Measurements from ENCODE around the gene DCUN1D3.
"Not testable (repeated sequence)": the region's sequence is repeated elsewhere in the genome, so short reads cannot be mapped to it uniquely, and the experiment has no call there.

The DCUN1D3 gene

DNA sequence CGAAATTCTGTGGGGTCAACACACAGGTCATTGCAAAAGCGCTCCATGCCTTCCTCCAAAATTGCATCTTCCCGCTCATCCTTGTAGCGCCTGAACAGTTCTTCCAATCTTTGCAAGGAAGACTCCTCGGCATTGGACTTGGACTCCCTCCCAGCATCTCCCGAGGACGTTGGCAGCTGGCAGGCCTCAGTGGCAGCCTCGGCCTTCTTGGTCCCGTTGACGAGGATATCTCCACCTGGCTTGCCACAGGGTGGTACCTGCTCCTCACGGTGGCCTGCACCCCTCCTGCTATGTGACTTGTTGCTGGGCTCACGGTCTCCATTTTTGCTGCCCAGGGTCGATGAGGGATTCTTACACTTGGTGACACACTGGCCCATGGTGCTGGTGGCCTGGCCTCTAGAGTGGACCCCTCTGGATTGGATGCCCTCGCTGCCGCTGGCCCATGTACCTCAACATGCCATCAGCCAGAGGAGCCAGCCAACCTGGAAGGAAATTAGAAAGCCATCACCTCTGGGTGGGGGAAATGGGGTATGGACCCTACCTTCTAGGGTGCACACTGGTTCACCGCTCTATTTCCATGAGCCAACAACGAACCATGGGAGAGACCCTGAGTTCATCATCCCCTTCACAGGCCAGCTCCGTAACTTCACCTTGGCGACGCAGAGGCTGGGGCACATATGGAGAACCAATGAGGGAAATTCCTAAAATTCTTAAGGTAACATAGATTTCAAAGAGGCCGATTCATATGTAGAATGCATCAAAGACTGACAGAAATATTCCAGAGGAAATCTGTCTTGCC lies 37.8 kb downstream of the DCUN1D3 start:
- Histone ChIP-seq H3K4me1 (ENCODE audit: control insufficient read depth, insufficient read depth, low read length, poor library complexity, severe bottlenecking) (peaks cover 38% of the 10 kb centered on the region), H3K27ac (ENCODE audit: low read depth, low read length, severe bottlenecking) (no peak overlapping the region), H3K9me3 (ENCODE audit: control insufficient read depth, low read length) (no peaks in the 10 kb centered on the region), H3K36me3 (ENCODE audit: control insufficient read depth, insufficient read depth, low read length) (peaks cover 44% of the 10 kb centered on the region), H3K4me3 (ENCODE audit: extremely low read depth, insufficient read depth, low read length, poor library complexity, severe bottlenecking) (no peak overlapping the region)
- 89 to 97% methylated on average over 20 to 21 of the region's 21 CpGs for WGBS, 2 experiments (ENCODE audit: insufficient coverage in 2 of 2)

DNA sequence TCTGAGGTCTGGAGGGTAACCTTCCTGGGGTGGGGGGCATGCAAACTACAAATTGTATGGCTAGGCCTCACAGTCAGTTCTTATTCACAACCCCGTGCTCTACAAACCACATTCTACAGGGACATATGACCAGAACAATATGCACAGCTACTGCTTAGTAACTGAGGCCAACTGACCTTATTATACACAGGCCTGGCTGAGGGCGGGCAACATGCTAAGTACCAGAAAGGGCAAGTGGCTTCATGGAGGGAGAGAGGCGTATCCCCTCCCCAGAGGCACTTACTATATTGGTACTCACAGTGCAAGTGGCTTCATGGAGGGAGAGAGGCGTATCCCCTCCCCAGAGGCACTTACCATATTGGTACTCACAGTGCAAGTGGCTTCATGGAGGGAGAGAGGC lies 39.2 kb downstream of the DCUN1D3 start:
- not testable (repeated sequence) for H3K4me3 ChIP-seq (ENCODE audit: extremely low read depth, insufficient read depth, low read length, poor library complexity, severe bottlenecking); H3K27ac ChIP-seq (ENCODE audit: low read depth, low read length, severe bottlenecking); H3K9me3 ChIP-seq (ENCODE audit: control insufficient read depth, low read length)
- peaks cover 51% of the 10 kb centered on the region for H3K36me3 ChIP-seq (ENCODE audit: control insufficient read depth, insufficient read depth, low read length)
- peaks cover 24% of the 10 kb centered on the region for H3K4me1 ChIP-seq (ENCODE audit: control insufficient read depth, insufficient read depth, low read length, poor library complexity, severe bottlenecking)
- WGBS, 2 experiments (ENCODE audit: insufficient coverage in 2 of 2) = 100% methylated on average over 1 of the region's 4 CpGs; no CpG with 5 or more reads in 1 of the 2 experiments

DNA sequence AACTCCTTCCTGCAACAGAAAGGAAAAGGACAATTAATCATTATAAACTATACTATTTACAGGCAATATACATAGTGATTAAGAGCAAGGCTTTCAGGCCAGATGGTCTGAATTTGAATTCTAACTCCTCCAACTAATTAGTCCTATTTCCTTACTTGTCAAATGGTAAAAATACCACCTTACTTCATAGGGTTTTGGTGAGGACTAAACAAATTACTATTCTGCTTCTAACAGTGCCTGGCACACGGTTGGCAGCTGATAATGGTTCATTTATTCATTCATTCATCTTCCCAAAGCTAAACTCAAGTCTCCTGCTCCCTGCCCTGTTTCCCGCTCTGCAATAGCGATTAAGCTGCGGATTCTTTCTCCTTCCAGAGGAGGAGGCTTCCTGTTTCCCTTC lies 39.8 kb downstream of the DCUN1D3 start:
- Histone ChIP-seq H3K9me3 (ENCODE audit: control insufficient read depth, low read length) (no peaks in the 10 kb centered on the region), H3K36me3 (ENCODE audit: control insufficient read depth, insufficient read depth, low read length) (peaks cover 57% of the 10 kb centered on the region), H3K27ac (ENCODE audit: low read depth, low read length, severe bottlenecking) (no peak overlapping the region), H3K4me1 (ENCODE audit: control insufficient read depth, insufficient read depth, low read length, poor library complexity, severe bottlenecking) (peaks cover 18% of the 10 kb centered on the region), H3K4me3 (ENCODE audit: extremely low read depth, insufficient read depth, low read length, poor library complexity, severe bottlenecking) (no peak overlapping the region)
- WGBS, 2 experiments (ENCODE audit: insufficient coverage in 2 of 2) = 83 to 93% methylated on average over 1 to 4 of the region's 4 CpGs

DNA sequence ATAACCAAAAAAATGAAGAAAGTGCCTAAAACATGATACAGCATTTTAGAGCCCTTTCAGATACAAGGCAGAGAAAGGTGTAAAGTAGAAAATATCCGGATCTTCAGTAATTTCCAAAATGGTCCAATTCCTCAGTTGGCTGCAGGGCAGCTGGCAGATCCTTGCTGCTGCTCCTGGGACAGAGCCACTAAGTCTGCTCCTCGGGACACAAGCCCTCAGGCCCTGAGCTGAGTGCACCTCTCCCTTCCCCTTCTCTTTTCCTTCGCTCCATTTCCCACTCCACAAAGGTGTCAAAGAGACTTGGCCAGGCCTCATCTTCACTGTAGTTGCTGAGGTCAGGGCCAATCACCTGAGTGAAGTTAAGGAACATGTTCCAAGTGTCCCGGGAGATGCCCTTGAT lies 40.5 kb downstream of the DCUN1D3 start:
- Histone ChIP-seq H3K27ac (ENCODE audit: low read depth, low read length, severe bottlenecking) (no peak overlapping the region), H3K9me3 (ENCODE audit: control insufficient read depth, low read length) (no peaks in the 10 kb centered on the region), H3K36me3 (ENCODE audit: control insufficient read depth, insufficient read depth, low read length) (peaks cover 62% of the 10 kb centered on the region), H3K4me3 (ENCODE audit: extremely low read depth, insufficient read depth, low read length, poor library complexity, severe bottlenecking) (no peak overlapping the region), H3K4me1 (ENCODE audit: control insufficient read depth, insufficient read depth, low read length, poor library complexity, severe bottlenecking) (peaks cover 14% of the 10 kb centered on the region)
- 85 to 90% methylated on average over 2 to 4 of the region's 4 CpGs for WGBS, 2 experiments (ENCODE audit: insufficient coverage in 2 of 2)

DNA sequence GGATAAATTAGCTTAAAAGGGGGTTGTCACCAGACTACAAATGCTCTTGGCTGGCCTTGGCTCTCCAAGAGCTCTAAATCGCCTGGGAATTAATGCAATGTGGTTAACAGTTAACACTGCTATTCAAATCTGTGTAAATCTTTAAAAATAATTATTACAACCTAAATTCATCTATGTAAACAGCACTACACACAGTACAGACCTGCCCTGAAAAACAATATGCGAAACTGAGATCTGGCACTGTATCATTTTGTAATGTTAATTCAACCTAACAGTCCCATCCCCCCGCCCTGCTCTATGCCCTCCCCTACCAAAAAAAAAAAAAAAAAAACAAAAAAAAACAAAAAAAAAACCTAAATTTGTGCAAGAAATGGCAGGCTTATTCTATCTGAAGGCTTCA lies 40.9 kb downstream of the DCUN1D3 start:
- H3K4me1 ChIP-seq (ENCODE audit: control insufficient read depth, insufficient read depth, low read length, poor library complexity, severe bottlenecking) = peaks cover 14% of the 10 kb centered on the region
- no peak overlapping the region for H3K4me3 ChIP-seq (ENCODE audit: extremely low read depth, insufficient read depth, low read length, poor library complexity, severe bottlenecking)
- no peaks in the 10 kb centered on the region for H3K9me3 ChIP-seq (ENCODE audit: control insufficient read depth, low read length)
- 100% methylated on average over 1 of the region's 3 CpGs; no CpG with 5 or more reads in 1 of the 2 experiments for WGBS, 2 experiments (ENCODE audit: insufficient coverage in 2 of 2)
- peaks cover 62% of the 10 kb centered on the region for H3K36me3 ChIP-seq (ENCODE audit: control insufficient read depth, insufficient read depth, low read length)
- no peak overlapping the region for H3K27ac ChIP-seq (ENCODE audit: low read depth, low read length, severe bottlenecking)

- Histone ChIP-seq H3K27ac (ENCODE audit: low read depth, low read length, severe bottlenecking) (no peak overlapping the region), H3K36me3 (ENCODE audit: control insufficient read depth, insufficient read depth, low read length) (peaks cover 58% of the 10 kb centered on the region), H3K4me3 (ENCODE audit: extremely low read depth, insufficient read depth, low read length, poor library complexity, severe bottlenecking) (no peak overlapping the region), H3K4me1 (ENCODE audit: control insufficient read depth, insufficient read depth, low read length, poor library complexity, severe bottlenecking) (peaks cover 21% of the 10 kb centered on the region), H3K9me3 (ENCODE audit: control insufficient read depth, low read length) (no peaks in the 10 kb centered on the region)
- no CpG with 5 or more reads among the region's 2 CpGs for WGBS, 2 experiments (ENCODE audit: insufficient coverage in 2 of 2)
Measured at GRCh38 chr16:20857281-20857680, 42.9 kb downstream of the DCUN1D3 start.

DNA sequence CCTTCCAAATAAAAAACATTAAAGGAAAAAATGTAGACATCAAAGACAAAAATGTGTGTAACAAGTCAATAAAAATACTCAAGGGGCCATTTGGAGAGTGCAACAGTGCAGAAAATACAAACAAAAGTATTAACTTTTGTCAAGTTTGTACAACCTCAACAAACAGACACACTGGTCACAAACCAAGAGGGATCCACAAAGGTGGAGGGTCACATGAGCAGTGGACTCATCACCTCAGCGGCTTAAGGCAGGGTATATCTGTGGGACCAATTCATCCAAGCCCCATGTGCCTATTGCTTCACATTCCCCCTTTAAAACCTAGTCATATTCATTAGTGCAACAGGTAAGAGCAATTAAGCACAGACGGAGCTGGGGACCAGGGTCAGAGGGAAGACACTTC lies 45.2 kb downstream of the DCUN1D3 start:
- H3K4me1 ChIP-seq (ENCODE audit: control insufficient read depth, insufficient read depth, low read length, poor library complexity, severe bottlenecking) = peaks cover 23% of the 10 kb centered on the region
- no peak overlapping the region for H3K27ac ChIP-seq (ENCODE audit: low read depth, low read length, severe bottlenecking)
- no peak overlapping the region for H3K4me3 ChIP-seq (ENCODE audit: extremely low read depth, insufficient read depth, low read length, poor library complexity, severe bottlenecking)
- WGBS, 2 experiments (ENCODE audit: insufficient coverage in 2 of 2) = 91 to 100% methylated on average over 1 of the region's 2 CpGs
- peaks cover 35% of the 10 kb centered on the region for H3K36me3 ChIP-seq (ENCODE audit: control insufficient read depth, insufficient read depth, low read length)
- H3K9me3 ChIP-seq (ENCODE audit: control insufficient read depth, low read length) = no peaks in the 10 kb centered on the region

- H3K4me1 ChIP-seq (ENCODE audit: control insufficient read depth, insufficient read depth, low read length, poor library complexity, severe bottlenecking) = peaks cover 23% of the 10 kb centered on the region
- no peak overlapping the region for H3K27ac ChIP-seq (ENCODE audit: low read depth, low read length, severe bottlenecking)
- H3K4me3 ChIP-seq (ENCODE audit: extremely low read depth, insufficient read depth, low read length, poor library complexity, severe bottlenecking) = no peak overlapping the region
- no peaks in the 10 kb centered on the region for H3K9me3 ChIP-seq (ENCODE audit: control insufficient read depth, low read length)
- WGBS, 2 experiments (ENCODE audit: insufficient coverage in 2 of 2) = 84 to 100% methylated on average over 1 to 2 of the region's 3 CpGs
- H3K36me3 ChIP-seq (ENCODE audit: control insufficient read depth, insufficient read depth, low read length) = peaks cover 26% of the 10 kb centered on the region
Measured at GRCh38 chr16:20853981-20854620, 46.1 kb downstream of the DCUN1D3 start.

DNA sequence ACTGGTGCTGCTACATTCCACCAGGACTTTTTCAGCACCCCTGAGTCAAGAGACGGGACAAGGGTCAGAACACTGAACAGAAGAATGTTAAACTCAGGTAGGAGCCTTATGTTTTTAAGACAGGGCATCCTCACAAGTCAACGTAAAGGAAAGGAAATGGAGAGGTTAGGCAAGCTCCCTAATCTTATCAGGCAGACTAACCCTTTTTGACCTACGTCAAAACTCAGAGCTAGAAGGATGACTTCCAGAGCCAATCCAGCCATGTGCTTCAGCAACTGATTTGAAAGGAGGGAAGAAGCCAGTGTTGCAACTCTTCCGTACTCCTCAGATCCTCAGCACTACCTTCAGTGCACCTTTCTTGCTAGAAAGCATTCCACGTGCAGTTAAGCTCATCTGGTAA lies 47.0 kb downstream of the DCUN1D3 start:
- 79 to 90% methylated on average over 2 to 3 of the region's 5 CpGs for WGBS, 2 experiments (ENCODE audit: insufficient coverage in 2 of 2)
- peaks cover 24% of the 10 kb centered on the region for H3K36me3 ChIP-seq (ENCODE audit: control insufficient read depth, insufficient read depth, low read length)
- no peak overlapping the region for H3K27ac ChIP-seq (ENCODE audit: low read depth, low read length, severe bottlenecking)
- no peaks in the 10 kb centered on the region for H3K9me3 ChIP-seq (ENCODE audit: control insufficient read depth, low read length)
- peaks cover 23% of the 10 kb centered on the region for H3K4me1 ChIP-seq (ENCODE audit: control insufficient read depth, insufficient read depth, low read length, poor library complexity, severe bottlenecking)
- H3K4me3 ChIP-seq (ENCODE audit: extremely low read depth, insufficient read depth, low read length, poor library complexity, severe bottlenecking) = no peak overlapping the region

DNA sequence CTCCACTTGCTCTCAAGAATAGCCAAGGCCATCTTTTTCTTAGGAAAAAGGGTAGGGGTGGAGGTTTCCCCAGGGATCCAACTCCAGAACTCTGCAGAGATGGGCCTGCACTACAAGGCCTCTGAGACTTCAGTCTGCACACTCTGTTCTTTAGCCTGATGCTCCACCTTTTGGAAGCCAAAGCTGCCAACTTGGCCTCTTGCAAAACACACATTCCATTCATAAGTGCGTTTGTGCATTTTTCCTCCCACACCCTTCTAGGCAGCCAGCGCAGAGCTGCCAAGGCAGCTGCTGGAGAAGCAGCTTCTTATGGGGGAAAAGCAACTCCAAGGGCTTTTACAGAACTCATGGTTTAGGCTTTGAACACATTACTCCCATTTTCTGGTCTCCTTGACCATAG lies 48.6 kb downstream of the DCUN1D3 start:
- Histone ChIP-seq H3K9me3 (ENCODE audit: control insufficient read depth, low read length) (no peaks in the 10 kb centered on the region), H3K4me1 (ENCODE audit: control insufficient read depth, insufficient read depth, low read length, poor library complexity, severe bottlenecking) (peaks cover 23% of the 10 kb centered on the region), H3K36me3 (ENCODE audit: control insufficient read depth, insufficient read depth, low read length) (peaks cover 19% of the 10 kb centered on the region), H3K4me3 (ENCODE audit: extremely low read depth, insufficient read depth, low read length, poor library complexity, severe bottlenecking) (no peak overlapping the region), H3K27ac (ENCODE audit: low read depth, low read length, severe bottlenecking) (no peak overlapping the region)
- WGBS, 2 experiments (ENCODE audit: insufficient coverage in 2 of 2) = 100% methylated on average over 1 of the region's 2 CpGs; no CpG with 5 or more reads in 1 of the 2 experiments

DNA sequence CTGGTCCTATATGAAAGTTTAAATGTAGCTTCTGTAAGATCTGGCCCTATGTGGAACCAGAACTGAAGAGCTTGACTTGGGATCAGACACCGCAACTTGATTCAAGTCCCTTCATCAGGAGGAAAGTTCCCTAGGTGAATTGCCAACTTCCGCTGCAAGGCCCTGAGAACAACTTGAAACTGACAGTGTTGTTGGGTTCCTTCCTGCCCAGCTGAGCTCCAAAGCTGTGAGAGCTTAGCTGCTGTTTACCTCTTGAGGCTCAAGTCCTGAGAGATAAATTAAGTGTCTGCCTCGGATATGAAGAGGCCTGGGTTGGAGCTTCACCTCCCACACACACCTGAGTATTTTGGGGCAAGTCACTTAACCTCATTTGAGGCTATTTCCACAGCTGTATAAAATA lies 49.2 kb downstream of the DCUN1D3 start:
- Histone ChIP-seq H3K9me3 (ENCODE audit: control insufficient read depth, low read length) (no peaks in the 10 kb centered on the region), H3K4me1 (ENCODE audit: control insufficient read depth, insufficient read depth, low read length, poor library complexity, severe bottlenecking) (peaks cover 23% of the 10 kb centered on the region), H3K36me3 (ENCODE audit: control insufficient read depth, insufficient read depth, low read length) (peaks cover 17% of the 10 kb centered on the region), H3K27ac (ENCODE audit: low read depth, low read length, severe bottlenecking) (no peak overlapping the region), H3K4me3 (ENCODE audit: extremely low read depth, insufficient read depth, low read length, poor library complexity, severe bottlenecking) (no peak overlapping the region)
- WGBS, 2 experiments (ENCODE audit: insufficient coverage in 2 of 2) = 89 to 96% methylated on average over 2 of the region's 3 CpGs
